Small intestine (tissue), 7 donors: ENCODE data around the gene PPP2CA. TPM values are rescaled to one million over a fixed set of nuclear protein-coding genes. Genes with fewer than 3 reads are reported as not detected.

Experiments used
- DNase-seq, 2 donors: peaks; one replicate each; pipeline versions ENCODE4 v3.0.0 to v3.0.0-alpha.2; 2013
- FAIRE-seq: peaks from 2 replicates; lab custom pipeline; 2012; peaks lifted over from hg19 to GRCh38; lab: Jason Lieb, UNC
- H3K27ac ChIP-seq, 3 donors: one replicate each; pipeline ENCODE4 v1.5.1; 2013; ENCODE audit warnings: low read length in 2 of 3, mild to moderate bottlenecking in 2 of 3, control low read depth in 1 of 3, inconsistent platforms in 1 of 3, low read depth in 1 of 3, moderate library complexity in 1 of 3
- H3K27me3 ChIP-seq, 3 donors: one replicate each; pipeline ENCODE4 v1.6.1; 2013; ENCODE audit warnings: low read length in 3 of 3, inconsistent platforms in 1 of 3; ENCODE audit not compliant: control insufficient read depth in 3 of 3, insufficient read depth in 3 of 3
- H3K36me3 ChIP-seq, 3 donors: one replicate each; pipeline ENCODE4 v1.6.1; 2013; ENCODE audit warnings: low read length in 3 of 3, inconsistent platforms in 1 of 3, low read depth in 1 of 3, mild to moderate bottlenecking in 1 of 3, moderate library complexity in 1 of 3; ENCODE audit not compliant: control insufficient read depth in 3 of 3, insufficient read depth in 2 of 3
- H3K4me1 ChIP-seq, 3 donors: one replicate each; pipeline ENCODE4 v1.6.1; 2013; ENCODE audit warnings: low read length in 2 of 3, inconsistent platforms in 1 of 3, low read depth in 1 of 3, mild to moderate bottlenecking in 1 of 3, moderate library complexity in 1 of 3; ENCODE audit not compliant: control insufficient read depth in 3 of 3, insufficient read depth in 2 of 3
- H3K4me3 ChIP-seq, 3 donors: one replicate each; pipeline ENCODE4 v1.5.1; 2013; ENCODE audit warnings: low read length in 3 of 3, control low read depth in 1 of 3, inconsistent platforms in 1 of 3, low read depth in 1 of 3, mild to moderate bottlenecking in 1 of 3, moderate library complexity in 1 of 3
- H3K9me3 ChIP-seq, 2 donors: one replicate each; pipeline ENCODE4 v1.6.1; 2013; ENCODE audit warnings: low read depth in 1 of 2, low read length in 1 of 2; ENCODE audit not compliant: control insufficient read depth in 2 of 2, insufficient read depth in 1 of 2
- WGBS, 3 donors: extraction: QIAGEN DNeasy Blood & Tissue Kit; methylation state at CpG; one replicate each; pipeline ENCODE4 v1.1.7; 2013; 5-methylcytosine and 5-hydroxymethylcytosine counted together
- polyA plus RNA-seq, 4 donors: library from polyadenylated mRNA; stranded (reverse) in 3 of 4; unstranded in 1 of 4; fragments of 200-250 nt in 3 of 4; fragments of 120-200 nt in 1 of 4; gene quantifications; one replicate each; pipeline versions ENCODE4 v1.2.1 to v1.2.3, GENCODE V29; 2013
- donor health status: healthy with polysubstance abuse.
- donor health status: control.
- donor health status: control.
- donor health status: Bipolar disorder and iron deficiency.
- donor health status: healthy.

PPP2CA gene
- polyA plus RNA-seq, 4 donors: 42.4 to 123 (median 46.8) TPM

DNA sequence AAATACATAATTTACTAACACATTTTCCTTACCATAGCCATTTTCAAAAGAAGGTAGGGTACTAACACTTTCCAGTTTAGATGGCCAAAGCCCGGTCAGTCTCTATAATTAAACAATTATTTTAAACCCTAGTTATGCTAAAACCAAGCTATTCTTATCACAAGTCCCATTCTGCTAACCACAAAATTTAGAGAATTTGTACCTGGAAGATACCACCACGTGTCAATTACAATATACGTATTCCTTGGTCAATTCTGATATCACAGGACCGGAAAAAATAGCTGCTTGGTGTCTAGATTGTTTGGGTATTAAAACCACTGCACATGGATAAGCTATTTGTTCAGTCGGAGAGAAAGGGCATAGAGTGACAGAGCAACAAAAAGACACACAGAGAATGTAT is 30.2 kb downstream of the PPP2CA start:
- FAIRE-seq (no peak), DNase-seq (no peak)
- Histone ChIP-seq H3K36me3 (peaks cover 6 to 22% (median 16%) of the 10 kb centered on the region in 3 donors), H3K4me1 (no peaks in the 10 kb centered on the region), H3K4me3 (no peak overlapping the region), H3K27me3 (no peaks in the 10 kb centered on the region), H3K9me3 (no peaks in the 10 kb centered on the region), H3K27ac (no peak overlapping the region)
- WGBS, 3 donors: 71 to 77% (median 73%) methylated on average over 5 of the region's 5 CpGs

- no peak for FAIRE-seq
- H3K27ac ChIP-seq: no peak overlapping the region
- no peaks in the 10 kb centered on the region for H3K9me3 ChIP-seq
- DNase-seq: no peak
- WGBS, 3 donors: 77 to 82% (median 81%) methylated on average over 2 to 3 of the region's 3 CpGs
- H3K27me3 ChIP-seq: no peaks in the 10 kb centered on the region
- peaks cover 0 to under 1% (median 0%) of the 10 kb centered on the region in 3 donors for H3K4me1 ChIP-seq
- no peaks in the 10 kb centered on the region for H3K36me3 ChIP-seq
- no peak overlapping the region for H3K4me3 ChIP-seq
Measured at GRCh38 chr5:134189031-134189430, 36.8 kb downstream of the PPP2CA start.

DNA sequence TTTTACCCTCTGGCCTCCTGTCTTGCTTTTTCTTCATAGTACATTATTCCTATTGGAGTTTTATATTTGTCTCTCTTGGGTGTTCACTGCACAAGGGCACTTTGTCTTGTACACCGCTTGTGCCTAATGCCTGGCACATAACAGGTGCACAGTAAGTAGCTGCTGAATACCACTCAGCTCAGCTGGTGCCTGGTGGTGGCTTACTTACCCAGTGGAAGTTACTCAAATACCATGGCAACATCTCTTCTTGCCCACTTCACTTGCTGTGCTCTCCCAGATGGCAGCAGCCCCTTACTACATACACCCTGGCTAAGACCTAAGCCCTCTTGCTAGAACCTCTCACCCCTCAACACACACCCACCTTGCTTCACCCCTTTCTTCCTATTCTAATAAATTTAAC is 37.8 kb downstream of the PPP2CA start:
- peaks cover 0 to 6% (median 0%) of the 10 kb centered on the region in 3 donors for H3K4me1 ChIP-seq
- H3K27ac ChIP-seq: no peak overlapping the region
- H3K27me3 ChIP-seq: no peaks in the 10 kb centered on the region
- no peaks in the 10 kb centered on the region for H3K9me3 ChIP-seq
- no peak overlapping the region for H3K4me3 ChIP-seq
- no peaks in the 10 kb centered on the region for H3K36me3 ChIP-seq
- WGBS, 3 donors: 76 to 94% (median 93%) methylated on average over 1 of the region's 1 CpG
- no peak for DNase-seq
- FAIRE-seq: no peak

DNA sequence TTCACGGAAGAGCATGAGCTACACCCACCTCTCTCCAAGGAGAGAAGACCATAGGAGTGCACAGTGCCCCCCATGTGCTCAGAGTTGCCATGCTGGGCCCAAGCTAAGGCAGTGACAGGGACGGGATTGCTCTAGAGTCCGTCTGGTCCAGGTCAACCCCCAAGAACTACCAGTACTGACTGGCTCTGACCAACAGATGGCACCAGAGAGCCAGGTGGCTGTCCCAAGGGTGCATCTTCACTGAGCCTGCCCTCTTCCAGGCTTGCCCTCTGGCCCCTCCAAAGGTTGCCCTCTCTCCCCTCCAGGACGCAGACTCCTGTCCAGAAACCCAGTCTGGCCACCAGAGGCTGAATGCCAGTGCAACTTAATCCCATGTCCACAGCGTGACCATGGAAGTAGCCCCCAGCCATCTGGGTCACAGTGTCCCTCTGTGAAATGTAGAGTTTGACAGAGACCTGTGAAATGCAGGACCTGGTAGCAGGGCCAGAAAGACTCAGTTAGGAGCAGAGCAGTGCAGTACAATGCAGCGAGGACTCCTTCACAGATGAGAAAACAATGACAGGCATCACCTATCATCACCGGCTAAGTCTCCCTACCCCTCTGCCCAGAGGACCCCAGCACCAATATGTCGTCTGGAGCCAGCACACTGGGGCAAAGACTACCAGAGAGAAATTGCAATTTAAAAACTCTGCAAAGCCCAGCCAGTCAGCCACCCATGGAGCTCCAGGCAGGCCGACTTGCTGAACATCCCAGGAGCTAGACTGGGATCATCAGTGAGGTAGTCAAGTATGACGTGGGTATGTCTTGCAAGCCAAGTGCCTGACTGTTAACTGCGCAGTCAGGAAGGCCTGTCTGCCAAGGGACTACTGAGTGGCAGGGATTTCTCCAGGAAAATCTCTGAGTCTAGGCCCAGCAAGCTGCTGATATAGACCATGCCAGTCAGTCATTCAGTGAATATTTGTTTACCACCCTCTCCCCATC is 41.4 kb downstream of the PPP2CA start:
- H3K27me3 ChIP-seq: no peaks in the 10 kb centered on the region
- 56 to 63% (median 59%) methylated on average over 11 of the region's 11 CpGs for WGBS, 3 donors
- peak overlapping the region in 1 of 3 donors; percentile 42 for H3K27ac ChIP-seq
- DNase-seq (peak; percentile 78 to 81), FAIRE-seq (no peak)
- no peaks in the 10 kb centered on the region for H3K36me3 ChIP-seq
- peaks cover 0 to 6% (median 0%) of the 10 kb centered on the region in 3 donors for H3K4me1 ChIP-seq
- no peak overlapping the region for H3K4me3 ChIP-seq
- H3K9me3 ChIP-seq: no peaks in the 10 kb centered on the region

GRCh38 chr5:134183481-134183880 is 42.4 kb downstream of the PPP2CA start:
- H3K27ac ChIP-seq: peak overlapping the region in 2 of 3 donors; percentile 1 to 42
- H3K4me3 ChIP-seq: no peak overlapping the region
- no peaks in the 10 kb centered on the region for H3K27me3 ChIP-seq
- peaks cover 0 to 7% (median 0%) of the 10 kb centered on the region in 3 donors for H3K4me1 ChIP-seq
- no peaks in the 10 kb centered on the region for H3K36me3 ChIP-seq
- H3K9me3 ChIP-seq: no peaks in the 10 kb centered on the region
- FAIRE-seq: no peak
- DNase-seq: peak; percentile 60 to 73

GRCh38 chr5:134178096-134178419 is 47.8 kb downstream of the PPP2CA start:
- peaks cover 2 to 19% (median 3%) of the 10 kb centered on the region in 3 donors for H3K4me1 ChIP-seq
- no peak for DNase-seq
- 59 to 71% (median 64%) methylated on average over 3 of the region's 3 CpGs for WGBS, 3 donors
- no peak for FAIRE-seq
- peaks cover 0 to 3% (median 0%) of the 10 kb centered on the region in 3 donors for H3K36me3 ChIP-seq
- H3K27ac ChIP-seq: peak overlapping the region; percentile 96 to 100 (median 98)
- H3K4me3 ChIP-seq: no peak overlapping the region
- H3K9me3 ChIP-seq: no peaks in the 10 kb centered on the region
- H3K27me3 ChIP-seq: no peaks in the 10 kb centered on the region

GRCh38 chr5:134177369-134178095 is 48.3 kb downstream of the PPP2CA start:
- WGBS, 3 donors: 11 to 21% (median 12%) methylated on average over 29 of the region's 29 CpGs
- Histone ChIP-seq H3K36me3 (peaks cover 0 to 8% (median 0%) of the 10 kb centered on the region in 3 donors), H3K27me3 (no peaks in the 10 kb centered on the region), H3K9me3 (no peaks in the 10 kb centered on the region), H3K4me3 (peak overlapping the region; percentile 79 to 95 (median 92)), H3K27ac (peak overlapping the region; percentile 96 to 100 (median 98)), H3K4me1 (peaks cover 2 to 20% (median 3%) of the 10 kb centered on the region in 3 donors)
- FAIRE-seq: no peak
- peak; percentile 89 to 97 for DNase-seq
